ENCODE results near the gene IP6K1. TPM values are rescaled to one million over a fixed set of nuclear protein-coding genes. Genes with fewer than 3 reads are reported as not detected.
A peak's percentile ranks its signal among the peaks of the same experiment; 100 is the strongest.

The IP6K1 gene
- total RNA-seq, 3 donors from 2014 or later = 24.8 to 45.9 (median 45.8) TPM

- Histone ChIP-seq H3K27ac (no peak overlapping the region), H3K4me1 (no peaks in the 10 kb centered on the region), H3K27me3 (no peaks in the 10 kb centered on the region), H3K9me3 (no peaks in the 10 kb centered on the region), H3K4me3 (no peak overlapping the region), H3K36me3 (peaks cover 8% of the 10 kb centered on the region)
- no peak for TF ChIP-seq POLR2A (IDR thresholded peaks at IDR 0.05)
- intact Hi-C loops (cut with DNase I; ENCODE audit: low total_unique reads) = no loop called here
- no peak for DNase-seq (ENCODE audit: low spot score in 2 of 2)
Observed at GRCh38 chr3:49683162-49683561, 103.2 kb downstream of the IP6K1 start.

- intact Hi-C loops (cut with DNase I; ENCODE audit: low total_unique reads) = no loop called here
- H3K36me3 ChIP-seq = peaks cover 8% of the 10 kb centered on the region
Observed at GRCh38 chr3:49681543-49681942, 104.8 kb downstream of the IP6K1 start.

GRCh38 chr3:49681232-49681522 is 105.2 kb downstream of the IP6K1 start:
- no peak overlapping the region for H3K4me3 ChIP-seq
- no peak overlapping the region for H3K27ac ChIP-seq
- no peaks in the 10 kb centered on the region for H3K27me3 ChIP-seq
- H3K9me3 ChIP-seq = no peaks in the 10 kb centered on the region
- intact Hi-C loops (cut with DNase I; ENCODE audit: low total_unique reads) = no loop called here
- no peak for TF ChIP-seq CTCF (IDR thresholded peaks at IDR 0.05)
- TF ChIP-seq POLR2A (IDR thresholded peaks at IDR 0.05) = no peak
- no peak for TF ChIP-seq POLR2AphosphoS5 (IDR thresholded peaks at IDR 0.05)
- no peak for DNase-seq (ENCODE audit: low spot score in 2 of 2)
- peaks cover 8% of the 10 kb centered on the region for H3K36me3 ChIP-seq
- no peaks in the 10 kb centered on the region for H3K4me1 ChIP-seq

More at GRCh38 chr3:49681543-49681942, 104.8 kb downstream of the IP6K1 start:
- no peaks in the 10 kb centered on the region for H3K9me3 ChIP-seq
- no peaks in the 10 kb centered on the region for H3K4me1 ChIP-seq
- no peak for TF ChIP-seq POLR2A (IDR thresholded peaks at IDR 0.05)
- TF ChIP-seq CTCF (IDR thresholded peaks at IDR 0.05) = no peak
- no peak for TF ChIP-seq POLR2AphosphoS5 (IDR thresholded peaks at IDR 0.05)
- no peak overlapping the region for H3K27ac ChIP-seq
- H3K4me3 ChIP-seq = no peak overlapping the region
- H3K27me3 ChIP-seq = no peaks in the 10 kb centered on the region
- DNase-seq (ENCODE audit: low spot score in 2 of 2) = no peak

- no peak for TF ChIP-seq POLR2AphosphoS5 (IDR thresholded peaks at IDR 0.05)
- TF ChIP-seq POLR2A (IDR thresholded peaks at IDR 0.05) = no peak
- Histone ChIP-seq H3K4me3 (no peak overlapping the region), H3K36me3 (peaks cover 8% of the 10 kb centered on the region), H3K9me3 (no peaks in the 10 kb centered on the region), H3K27ac (no peak overlapping the region), H3K27me3 (no peaks in the 10 kb centered on the region), H3K4me1 (no peaks in the 10 kb centered on the region)
- intact Hi-C loops (cut with DNase I; ENCODE audit: low total_unique reads) = no loop called here
- DNase-seq (ENCODE audit: low spot score in 2 of 2) = no peak
Observed at GRCh38 chr3:49680493-49681231, 105.7 kb downstream of the IP6K1 start.

- TF ChIP-seq POLR2AphosphoS5 (IDR thresholded peaks at IDR 0.05) (no peak), POLR2A (IDR thresholded peaks at IDR 0.05) (no peak)
- Histone ChIP-seq H3K9me3 (no peaks in the 10 kb centered on the region), H3K36me3 (peaks cover 8% of the 10 kb centered on the region), H3K27ac (no peak overlapping the region), H3K27me3 (no peaks in the 10 kb centered on the region), H3K4me3 (no peak overlapping the region), H3K4me1 (peaks cover 3 to 6% of the 10 kb centered on the region in 2 donors)
- no peak for DNase-seq (ENCODE audit: low spot score in 2 of 2)
- intact Hi-C loops (cut with DNase I; ENCODE audit: low total_unique reads) = no loop called here
Observed at GRCh38 chr3:49675912-49676311, 110.4 kb downstream of the IP6K1 start.

GRCh38 chr3:49674497-49674983 is 111.8 kb downstream of the IP6K1 start:
- intact Hi-C loops (cut with DNase I; ENCODE audit: low total_unique reads) = loop anchor here (5.0 kb wide), 1 partner anchor 137 kb away; no protein-coding TSS in a partner anchor
- Histone ChIP-seq H3K9me3 (no peaks in the 10 kb centered on the region), H3K4me3 (peak overlapping the region; percentile 76 to 95 (median 91)), H3K27ac (peak overlapping the region; percentile 91 to 94), H3K27me3 (no peaks in the 10 kb centered on the region), H3K36me3 (peaks cover 7% of the 10 kb centered on the region), H3K4me1 (peaks cover 3 to 6% of the 10 kb centered on the region in 2 donors)
- TF ChIP-seq CTCF (IDR thresholded peaks at IDR 0.05) (no peak), POLR2A (IDR thresholded peaks at IDR 0.05) (no peak), POLR2AphosphoS5 (IDR thresholded peaks at IDR 0.05) (no peak)
- no peak for DNase-seq (ENCODE audit: low spot score in 2 of 2)

Other genes with a start within 250 kb of the IP6K1 start
- under 1 TPM; 0.15 to 0.48 (median 0.33) TPM for gene BSN, start 232.1 kb downstream of the IP6K1 start, total RNA-seq
- gene APEH, start 112.2 kb downstream of the IP6K1 start, total RNA-seq = 10 to 100 TPM; 69.5 to 80.0 (median 70.1) TPM
- 10 to 100 TPM in 2 of 3 donors, 1 to 10 TPM in 1; 9.3 to 23.6 (median 21.2) TPM for gene MST1, start 97.1 kb downstream of the IP6K1 start, total RNA-seq
- 10 to 100 TPM; 22.1 to 29.8 (median 26.2) TPM for gene RNF123, start 97.0 kb downstream of the IP6K1 start, total RNA-seq
- gene AMIGO3, start 66.9 kb downstream of the IP6K1 start, total RNA-seq = 1 to 10 TPM in 2 of 3 donors, under 1 TPM in 1; 0.98 to 1.3 (median 1.0) TPM
- gene GMPPB, start 62.6 kb downstream of the IP6K1 start, total RNA-seq = 10 to 100 TPM; 17.4 to 40.0 (median 21.2) TPM
- gene CDHR4, start 13.3 kb upstream of the IP6K1 start, total RNA-seq = not detected
- gene INKA1, start 16.7 kb upstream of the IP6K1 start, total RNA-seq = 1 to 10 TPM; 2.3 to 4.5 (median 4.2) TPM
- gene UBA7, start 27.4 kb upstream of the IP6K1 start, total RNA-seq = 10 to 100 TPM; 26.4 to 77.4 (median 50.5) TPM
- gene TRAIP, start 70.0 kb upstream of the IP6K1 start, total RNA-seq = 1 to 10 TPM; 1.6 to 2.0 (median 1.9) TPM
- 1 to 10 TPM in 1 of 3 donors, not detected in 2; 1.5 TPM for gene CAMKV, start 83.4 kb upstream of the IP6K1 start, total RNA-seq
- 10 to 100 TPM in 1 of 3 donors, 1 to 10 TPM in 1, under 1 TPM in 1; 0.16 to 11.9 (median 7.5) TPM for gene MST1R, start 117.3 kb upstream of the IP6K1 start, total RNA-seq
- 10 to 100 TPM in 2 of 3 donors, 1 to 10 TPM in 1; 9.1 to 12.5 (median 11.3) TPM for gene MON1A, start 143.3 kb upstream of the IP6K1 start, total RNA-seq
- gene RBM6, start 153.6 kb upstream of the IP6K1 start, total RNA-seq = 100 to 1,000 TPM in 2 of 3 donors, 10 to 100 TPM in 1; 92.2 to 158 (median 154) TPM

Measured in breast epithelium (tissue), 4 donors.